GM13977 (cell line): ENCODE measurements around the gene CHST14.
"Not testable (repeated sequence)": the region's sequence is repeated elsewhere in the genome, so short reads cannot be mapped to it uniquely, and the experiment has no call there.

Source experiments
- DNase-seq: peaks from one replicate; pipeline ENCODE4 v3.0.0; 2012; ENCODE audit warnings: low spot score
- CTCF ChIP-seq: IDR thresholded peaks from 2 replicates; pipeline ENCODE4 v1.5.1; 2012; ENCODE audit warnings: mild to moderate bottlenecking, control low read depth; ENCODE audit not compliant: insufficient read depth; ENCODE audit errors: extremely low read depth, missing control alignments
- in situ Hi-C: fragments of 300-500 bp; cut with MboI; formaldehyde crosslinking; loops from one replicate; pipeline ENCODE4 v1.12.0; 2022; ENCODE audit warnings: low sequenced_read_pairs, low pct_unique_long_range_greater_than_20kb, mixed read lengths, inconsistent platforms; ENCODE audit not compliant: unreplicated experiment

Gene CHST14

GRCh38 chr15:40448354-40448753 is 22.4 kb upstream of the CHST14 start:
- in situ Hi-C loops, result no loop called here
- TF ChIP-seq CTCF, result no peak
- no peak for DNase-seq

GRCh38 chr15:40449275-40449674 is 21.5 kb upstream of the CHST14 start:
- in situ Hi-C loops, result no loop called here
- no peak for DNase-seq

GRCh38 chr15:40450047-40450446 is 20.7 kb upstream of the CHST14 start:
- in situ Hi-C loops, result no loop called here
- no peak for DNase-seq
- no peak for TF ChIP-seq CTCF

More at GRCh38 chr15:40449275-40449674, 21.5 kb upstream of the CHST14 start:
- no peak for TF ChIP-seq CTCF

GRCh38 chr15:40451527-40452158 is 19.1 kb upstream of the CHST14 start:
- no peak for TF ChIP-seq CTCF
- no peak for DNase-seq
- in situ Hi-C loops, result no loop called here

- no peak for TF ChIP-seq CTCF
- in situ Hi-C loops, result no loop called here
- DNase-seq, result no peak
Measured at GRCh38 chr15:40452296-40453090, 18.3 kb upstream of the CHST14 start.

- in situ Hi-C loops, DNase-seq: not testable (repeated sequence)
Measured at GRCh38 chr15:40453941-40454340, 16.8 kb upstream of the CHST14 start.

- DNase-seq, result no peak
- TF ChIP-seq CTCF, result no peak
- in situ Hi-C loops, result no loop called here
Measured at GRCh38 chr15:40454904-40455391, 15.8 kb upstream of the CHST14 start.
